GM20431 (cell line): ENCODE measurements around the gene PYGO2.
"Not testable (repeated sequence)": the region's sequence is repeated elsewhere in the genome, so short reads cannot be mapped to it uniquely, and the experiment has no call there.

Source experiments
- in situ Hi-C: fragments of 300-500 bp; cut with MseI, MboI; formaldehyde crosslinking; loops from one replicate; pipeline ENCODE4 v1.15.0; 2020; ENCODE audit warnings: low sequenced_read_pairs; ENCODE audit not compliant: unreplicated experiment

PYGO2 gene

DNA sequence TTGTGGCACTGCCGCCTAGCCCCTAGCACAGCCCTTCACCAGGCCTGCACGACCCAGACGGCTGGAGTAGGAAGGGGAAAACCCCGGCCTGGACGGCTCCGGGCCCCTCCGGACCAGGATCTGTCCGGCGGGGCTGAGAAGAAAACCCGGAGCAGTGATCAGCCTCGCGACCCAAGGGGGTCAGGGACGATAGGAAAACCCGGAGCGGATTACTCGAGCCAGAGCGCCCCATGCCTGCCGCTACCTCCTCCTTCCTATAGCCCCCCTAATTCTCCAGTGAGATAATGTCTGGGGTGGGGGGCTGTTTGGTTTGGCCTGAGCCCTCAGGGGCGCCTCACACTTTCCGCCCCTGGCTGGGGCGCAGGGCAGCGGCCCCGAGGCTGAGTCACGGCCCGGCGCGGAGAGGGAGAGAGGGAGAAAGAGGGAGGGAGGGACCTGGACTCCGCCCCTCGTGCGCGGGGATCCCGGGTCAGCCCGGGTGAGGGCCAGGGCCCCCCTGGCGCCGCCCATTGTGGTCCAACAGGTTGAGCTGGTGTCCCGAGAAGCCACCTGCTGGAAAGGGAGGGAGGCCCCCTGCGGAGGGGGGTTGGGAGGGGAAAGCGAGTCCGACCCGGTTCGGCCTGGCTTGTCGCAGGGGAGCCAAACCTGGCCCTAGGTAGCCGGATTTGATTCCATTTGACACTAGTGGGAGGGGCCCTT lies 39.3 kb upstream of the PYGO2 start:
- in situ Hi-C loops = no loop called here

DNA sequence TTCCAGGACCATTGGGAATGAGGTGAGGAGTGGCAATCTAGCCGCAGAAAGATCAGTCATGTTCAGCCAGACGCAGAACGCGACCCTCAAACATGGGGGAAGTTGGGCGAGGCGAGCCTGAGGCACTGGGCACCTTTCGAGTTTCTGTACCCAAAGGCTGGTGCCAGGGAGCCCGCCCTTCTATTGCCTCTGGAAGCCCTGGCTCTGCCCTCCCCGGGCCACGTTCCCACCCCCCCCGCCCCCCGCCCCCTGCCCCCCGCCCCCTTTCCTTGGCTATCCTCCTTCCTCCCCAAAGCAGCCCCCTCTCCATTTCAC lies 38.8 kb upstream of the PYGO2 start:
- in situ Hi-C loops = no loop called here

DNA sequence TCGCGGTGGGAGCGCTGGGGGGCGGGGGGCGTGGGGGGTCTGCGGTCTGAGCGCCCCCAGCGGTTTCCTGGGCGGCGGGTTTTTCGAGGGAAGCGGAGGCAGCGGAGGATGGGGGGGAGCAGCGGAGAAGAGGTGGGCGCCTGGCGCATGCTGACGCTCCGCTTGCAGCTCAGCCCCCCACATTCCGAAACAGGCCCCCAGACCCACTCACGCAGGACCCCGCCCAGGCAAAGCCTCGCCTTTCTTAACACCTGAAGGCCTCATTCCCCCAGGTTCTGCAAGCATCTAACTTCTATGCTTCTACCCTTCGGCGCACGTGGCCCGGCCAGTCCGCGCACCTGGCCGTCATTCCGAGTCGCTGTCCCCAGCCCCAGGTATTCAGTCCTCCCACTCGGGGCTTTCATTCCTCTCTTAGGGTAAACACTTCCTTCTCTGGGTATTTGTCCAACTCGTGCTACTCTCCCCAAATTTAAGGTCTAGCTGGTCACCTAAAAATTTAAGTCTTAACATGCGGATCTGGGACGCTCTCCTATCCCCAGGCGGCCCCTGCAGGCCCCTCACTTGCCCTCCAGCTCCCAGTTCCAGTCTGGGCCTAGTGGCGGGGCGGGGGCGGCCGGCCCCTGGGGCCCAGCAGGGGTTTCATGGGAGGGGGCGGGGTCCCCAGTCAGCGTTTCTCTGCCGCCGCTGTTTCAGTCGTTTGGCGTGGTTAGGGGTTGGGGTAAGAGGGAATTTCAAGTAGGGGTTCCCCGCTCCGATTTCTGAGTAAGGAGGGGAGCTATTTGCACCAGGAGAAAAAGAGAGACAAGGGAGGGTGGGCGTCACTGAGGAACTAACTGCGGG lies 38.2 kb upstream of the PYGO2 start:
- in situ Hi-C loops = no loop called here

DNA sequence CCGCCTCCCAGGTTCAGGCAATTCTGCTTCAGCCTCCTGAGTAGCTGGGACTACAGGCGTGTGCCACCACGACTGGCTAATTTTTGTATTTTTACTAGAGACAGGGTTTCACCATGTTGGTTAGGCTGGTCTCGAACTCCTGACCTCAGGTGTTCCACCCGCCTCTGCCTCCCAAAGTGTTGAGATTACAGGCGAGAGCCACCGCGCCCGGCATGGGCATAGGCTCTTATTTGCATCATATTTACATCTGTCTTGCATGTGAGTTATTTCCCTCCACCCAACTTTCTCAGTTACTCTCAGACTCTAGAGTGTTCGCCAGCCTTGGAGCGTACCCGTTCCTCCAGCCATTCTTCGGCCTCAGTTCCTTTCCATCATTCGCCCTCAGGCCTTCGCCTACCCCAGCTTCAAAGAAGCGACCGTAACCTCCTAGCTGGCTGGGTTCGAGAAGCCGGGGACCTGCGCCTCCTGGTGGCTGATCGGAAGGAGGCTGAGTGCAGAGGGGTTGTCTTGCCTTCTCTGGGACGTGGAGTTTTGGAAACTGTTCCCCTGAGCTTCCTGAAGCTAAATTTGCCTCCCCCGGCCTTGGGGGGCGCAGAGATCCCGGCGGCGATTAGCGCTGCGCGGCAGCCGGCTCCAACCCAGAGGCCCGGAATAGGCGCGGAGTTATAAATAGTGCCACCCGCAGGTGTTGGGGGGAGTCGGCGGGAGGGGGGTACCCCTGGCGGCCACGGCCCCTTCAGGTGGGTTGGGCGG lies 37.4 kb upstream of the PYGO2 start:
- in situ Hi-C loops = no loop called here

DNA sequence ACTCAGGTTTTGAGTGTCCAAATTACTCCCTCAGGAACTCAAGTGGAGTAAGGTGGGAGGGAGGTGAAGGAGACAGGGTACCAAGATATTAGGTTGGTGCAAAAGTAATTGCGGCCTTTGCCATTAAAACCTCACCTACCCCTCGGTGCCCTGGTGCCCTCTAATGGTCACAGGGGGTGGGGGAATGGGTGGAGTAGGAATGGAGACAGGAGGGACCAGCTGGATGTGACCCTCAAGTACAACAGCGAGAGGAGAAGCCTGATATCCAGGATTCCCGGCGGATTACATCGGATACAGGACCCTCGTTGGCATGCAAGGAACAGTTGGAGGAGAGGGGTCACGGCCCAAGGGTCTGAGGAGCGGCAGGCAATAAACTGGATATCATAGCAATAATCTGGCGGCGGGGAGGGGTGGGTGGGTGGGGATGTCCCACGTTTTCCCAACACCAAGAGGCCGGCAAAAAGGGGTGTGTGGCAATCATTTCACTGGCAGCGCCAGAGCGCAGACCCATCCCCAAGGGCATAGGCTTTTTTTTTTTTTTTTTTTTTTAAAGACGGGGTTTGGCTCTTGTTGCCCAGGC lies 36.7 kb upstream of the PYGO2 start:
- in situ Hi-C loops = no loop called here

DNA sequence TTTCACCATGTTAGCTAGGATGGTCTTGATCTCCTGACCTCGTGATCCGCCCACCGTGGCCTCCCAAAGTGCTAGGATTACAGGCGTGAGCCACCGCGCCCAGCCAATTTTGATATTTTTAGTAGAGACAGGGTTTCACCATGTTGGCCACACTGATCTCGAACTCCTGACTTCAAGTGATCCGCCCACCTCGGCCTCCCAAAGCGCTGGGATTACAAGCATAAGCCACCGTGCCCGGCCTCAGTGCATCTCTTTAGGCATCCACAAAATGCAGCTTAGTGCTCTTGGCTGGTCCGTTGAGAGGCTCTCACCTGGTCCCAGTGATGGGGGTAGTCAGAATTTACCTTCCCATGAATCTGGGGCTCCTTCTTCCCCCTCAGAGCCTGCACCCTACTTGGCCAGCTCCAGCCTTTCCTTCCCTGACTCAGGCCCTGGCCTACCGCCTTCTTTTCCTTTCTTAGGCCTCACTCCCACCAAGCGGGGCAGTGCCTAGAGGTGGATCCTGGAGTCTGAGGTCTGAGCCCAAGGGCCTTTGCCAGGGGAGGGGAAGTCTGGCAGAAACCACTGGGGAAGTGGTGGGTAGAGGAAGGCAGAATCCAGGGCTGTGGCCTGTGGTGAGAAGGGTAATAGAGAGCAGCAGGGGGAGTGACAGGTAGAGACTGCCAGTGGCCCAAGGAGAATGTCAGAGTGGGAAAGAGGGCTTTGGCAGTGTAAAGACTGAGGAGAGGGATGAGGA lies 35.6 kb upstream of the PYGO2 start:
- in situ Hi-C loops = no loop called here

DNA sequence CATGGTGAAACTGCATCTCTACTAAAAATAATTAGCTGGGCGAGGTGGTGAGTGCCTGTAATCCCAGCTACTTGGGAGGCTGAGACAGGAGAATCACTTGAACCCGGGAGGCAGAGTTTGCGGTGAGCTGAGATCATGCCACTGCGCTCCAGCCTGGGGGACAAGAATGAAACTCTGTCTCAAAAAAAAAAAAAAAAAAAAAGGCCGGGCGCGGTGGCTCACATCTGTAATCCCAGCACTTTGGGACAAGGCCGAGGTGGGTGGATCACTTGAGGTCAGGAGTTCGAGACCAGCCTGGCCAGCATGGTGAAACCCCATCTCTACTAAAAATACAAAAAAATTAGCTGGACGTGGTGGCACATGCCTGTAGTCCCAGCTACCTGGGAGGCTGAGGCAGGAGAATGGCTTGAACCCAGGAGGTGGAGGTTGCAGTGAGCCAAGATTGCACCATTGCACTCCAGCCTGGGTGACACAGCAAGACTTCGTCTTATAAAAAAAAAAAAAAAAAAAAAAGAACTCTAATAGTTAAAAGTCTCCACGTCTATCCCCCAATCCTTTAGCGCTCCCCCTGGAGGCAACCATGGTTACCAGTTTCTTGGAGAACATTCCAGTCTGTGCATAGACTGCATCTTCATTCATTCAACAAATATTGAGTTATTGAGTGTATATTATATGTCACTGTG lies 33.9 kb upstream of the PYGO2 start:
- in situ Hi-C loops = not testable (repeated sequence)

DNA sequence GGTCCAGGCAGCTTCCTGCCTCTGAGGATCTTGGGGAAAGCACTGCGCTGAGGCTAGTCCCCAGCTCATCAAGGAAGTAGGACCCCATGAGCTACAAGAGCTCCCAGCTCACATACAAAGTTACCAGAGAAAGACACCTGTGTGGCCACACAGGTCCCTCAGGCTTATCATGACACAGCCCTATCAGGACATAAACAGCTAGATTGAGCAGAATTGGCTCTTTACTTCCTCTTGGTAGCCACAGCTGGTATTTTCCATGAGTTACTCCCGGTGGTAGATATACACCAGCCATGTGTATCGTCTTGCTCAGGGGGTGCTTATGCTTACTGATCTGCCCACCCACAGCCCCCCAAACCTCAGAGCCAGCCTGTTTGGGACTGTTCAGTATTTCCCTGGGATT lies 33.0 kb upstream of the PYGO2 start:
- in situ Hi-C loops = no loop called here

DNA sequence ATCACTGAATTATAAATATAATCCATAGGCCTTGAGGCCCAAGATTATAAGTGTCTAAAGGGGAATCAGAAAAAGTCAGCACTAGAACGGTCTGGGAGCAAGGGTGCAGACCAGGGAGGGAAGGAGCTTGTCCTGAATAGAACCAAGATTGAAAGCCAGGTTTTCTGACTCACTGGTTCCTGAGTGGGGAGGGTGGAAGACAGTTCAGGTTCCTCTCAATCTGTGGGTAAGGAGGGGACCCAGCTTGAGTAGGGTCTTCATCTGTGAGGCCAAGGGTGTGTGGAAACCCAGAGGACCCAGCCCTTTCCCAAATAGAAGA lies 32.6 kb upstream of the PYGO2 start:
- in situ Hi-C loops = no loop called here

DNA sequence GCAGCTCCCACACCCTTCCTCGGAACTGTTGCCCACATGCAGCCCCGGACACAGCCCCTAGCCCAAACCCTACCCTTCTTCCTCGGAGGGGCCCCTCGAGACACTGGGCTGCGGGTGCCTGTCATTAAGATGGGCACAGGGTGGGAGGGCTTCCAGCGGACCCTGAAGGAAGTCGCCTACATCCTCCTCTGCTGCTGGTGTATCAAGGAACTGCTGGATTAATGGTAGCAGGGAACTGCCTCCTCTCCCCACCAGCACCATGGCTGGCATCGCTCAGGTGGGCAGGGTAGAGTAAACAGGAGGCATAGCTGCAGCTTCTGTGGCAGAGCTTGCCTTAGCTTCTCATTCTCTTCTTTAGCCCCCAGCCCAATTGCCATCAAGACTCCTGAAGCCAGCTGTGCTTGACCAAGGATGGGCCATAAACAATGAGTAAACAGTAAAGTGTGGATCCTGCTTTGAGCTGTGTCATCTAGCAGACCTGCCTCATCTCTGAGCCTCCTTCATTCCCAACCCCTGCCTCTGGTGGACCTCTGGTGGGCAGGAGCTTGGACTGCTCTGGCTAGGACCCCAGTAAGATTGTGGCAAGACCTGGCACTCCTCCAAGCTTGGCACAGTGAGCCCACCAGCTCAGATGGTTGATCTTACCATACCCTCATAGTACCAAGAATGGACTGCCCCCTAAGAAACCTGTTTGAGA lies 32.1 kb upstream of the PYGO2 start, which contains the start of gene LENEP:
Gene LENEP, plus strand, starts transcription at position 15 of the 697 bp plus-strand sequence. Its CDS starts 22 bp downstream, at position 37.
- in situ Hi-C loops = no loop called here

DNA sequence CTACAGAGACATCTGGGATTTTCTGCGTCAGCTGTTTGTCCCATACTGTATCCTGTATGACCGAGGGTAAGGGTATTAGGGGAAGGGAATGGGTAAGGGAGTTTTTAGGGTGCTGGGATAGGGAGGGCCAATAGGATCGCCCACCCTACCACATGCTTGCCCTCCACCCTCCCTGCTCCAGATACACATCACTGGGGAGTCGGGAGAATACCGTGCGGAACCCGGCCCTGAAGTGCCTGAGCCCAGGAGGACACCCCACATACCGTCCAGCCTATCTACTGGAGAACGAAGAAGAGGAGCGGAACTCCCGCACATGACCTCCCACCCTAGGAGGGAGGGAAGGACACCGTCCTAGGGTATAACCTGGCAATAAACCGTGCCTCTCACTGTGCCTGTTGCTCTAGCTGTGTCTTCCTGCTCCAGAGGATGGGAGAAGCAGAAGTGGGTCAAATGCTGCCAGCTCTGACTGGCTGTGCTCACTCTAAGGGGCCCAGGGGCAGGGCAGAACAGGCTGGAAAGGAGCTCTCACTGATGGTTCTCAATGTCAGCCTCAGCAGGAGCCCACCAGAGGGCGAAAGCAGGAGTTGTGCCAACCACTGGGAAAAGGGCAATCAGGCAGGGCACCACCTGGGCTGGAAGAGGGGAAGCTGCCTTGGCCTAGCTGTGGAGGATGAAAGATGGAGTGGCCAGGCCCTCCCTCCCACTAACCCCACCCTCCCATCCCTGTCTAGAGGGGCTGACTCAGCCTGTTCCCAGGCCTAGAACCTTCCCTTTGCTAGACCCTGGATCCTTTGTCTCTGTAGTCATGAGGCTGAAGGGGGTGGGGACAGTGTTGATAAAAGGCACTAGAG lies 31.4 kb upstream of the PYGO2 start:
- in situ Hi-C loops = no loop called here

DNA sequence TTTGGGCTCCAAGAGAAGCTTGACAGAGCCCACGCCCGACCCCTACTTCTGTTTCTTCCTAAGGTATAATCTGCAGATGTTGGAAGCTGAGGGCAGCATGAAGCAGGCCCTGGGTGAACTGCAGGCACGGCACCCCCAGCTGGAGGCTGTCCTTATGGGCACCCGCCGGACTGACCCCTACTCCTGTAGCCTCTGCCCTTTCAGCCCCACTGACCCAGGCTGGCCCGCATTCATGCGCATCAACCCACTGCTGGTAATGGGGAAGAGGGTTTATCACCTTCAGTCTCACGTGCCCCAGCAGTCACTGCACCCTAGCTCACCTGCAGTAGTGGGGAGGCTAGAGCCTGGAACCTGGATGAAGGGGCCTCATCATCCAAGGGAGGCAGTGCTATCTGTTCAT lies 28.7 kb upstream of the PYGO2 start:
- in situ Hi-C loops = no loop called here

DNA sequence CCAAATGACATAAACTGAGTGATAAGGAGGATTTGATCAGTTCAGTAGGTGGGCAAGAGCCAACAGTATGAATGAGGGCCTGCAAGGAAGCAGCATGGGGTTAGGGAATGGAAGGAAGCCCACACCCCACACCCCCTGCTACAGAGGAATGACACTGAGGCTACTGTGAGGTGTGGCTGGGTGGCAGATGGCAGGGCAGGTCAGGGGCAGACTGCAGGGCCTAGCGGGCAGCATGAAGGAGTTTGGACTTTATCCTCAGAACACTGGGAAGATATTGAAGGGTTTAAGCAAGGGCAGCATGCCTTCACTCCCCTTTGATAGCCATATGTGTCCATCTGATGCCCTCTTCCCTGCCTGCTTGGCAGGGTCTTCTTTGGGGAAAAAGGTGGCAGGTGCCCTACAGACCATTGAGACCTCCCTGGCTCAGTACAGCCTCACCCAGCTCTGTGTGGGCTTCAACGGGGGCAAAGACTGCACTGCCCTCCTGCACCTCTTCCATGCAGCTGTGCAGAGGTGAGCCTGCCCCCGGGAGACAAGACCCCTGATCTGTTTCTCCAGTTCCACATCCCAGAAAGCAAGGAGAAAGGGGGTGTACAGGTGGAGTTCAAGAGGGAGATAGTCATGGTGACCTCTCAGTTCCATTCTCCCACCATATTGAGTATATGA lies 27.7 kb upstream of the PYGO2 start:
- in situ Hi-C loops = no loop called here

DNA sequence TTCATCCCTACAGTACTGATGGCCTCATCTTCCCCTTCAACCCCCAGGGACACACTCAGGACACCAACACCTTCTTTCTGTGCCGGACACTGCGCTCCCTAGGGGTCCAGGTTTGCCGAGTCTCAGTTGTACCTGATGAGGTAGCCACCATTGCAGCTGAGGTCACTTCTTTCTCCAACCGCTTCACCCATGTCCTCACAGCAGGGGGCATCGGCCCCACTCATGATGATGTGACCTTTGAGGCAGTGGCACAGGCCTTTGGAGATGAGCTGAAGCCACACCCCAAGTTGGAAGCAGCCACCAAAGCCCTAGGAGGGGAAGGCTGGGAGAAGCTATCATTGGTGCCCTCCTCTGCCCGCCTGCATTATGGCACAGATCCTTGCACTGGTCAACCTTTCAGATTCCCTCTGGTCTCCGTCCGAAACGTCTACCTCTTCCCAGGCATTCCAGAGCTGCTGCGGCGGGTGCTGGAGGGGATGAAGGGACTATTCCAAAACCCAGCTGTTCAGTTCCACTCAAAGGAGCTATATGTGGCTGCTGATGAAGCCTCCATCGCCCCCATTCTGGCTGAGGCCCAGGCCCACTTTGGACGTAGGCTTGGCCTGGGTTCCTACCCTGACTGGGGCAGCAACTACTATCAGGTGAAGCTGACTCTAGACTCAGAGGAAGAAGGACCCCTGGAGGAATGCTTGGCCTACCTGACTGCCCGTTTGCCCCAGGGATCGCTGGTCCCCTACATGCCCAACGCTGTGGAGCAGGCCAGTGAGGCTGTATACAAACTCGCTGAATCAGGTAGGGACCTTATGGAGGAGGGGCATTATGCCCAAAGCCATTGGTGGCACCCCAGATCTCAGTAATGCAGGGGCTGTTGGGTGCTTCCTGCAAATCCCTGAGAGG lies 26.7 kb upstream of the PYGO2 start:
- in situ Hi-C loops = no loop called here

DNA sequence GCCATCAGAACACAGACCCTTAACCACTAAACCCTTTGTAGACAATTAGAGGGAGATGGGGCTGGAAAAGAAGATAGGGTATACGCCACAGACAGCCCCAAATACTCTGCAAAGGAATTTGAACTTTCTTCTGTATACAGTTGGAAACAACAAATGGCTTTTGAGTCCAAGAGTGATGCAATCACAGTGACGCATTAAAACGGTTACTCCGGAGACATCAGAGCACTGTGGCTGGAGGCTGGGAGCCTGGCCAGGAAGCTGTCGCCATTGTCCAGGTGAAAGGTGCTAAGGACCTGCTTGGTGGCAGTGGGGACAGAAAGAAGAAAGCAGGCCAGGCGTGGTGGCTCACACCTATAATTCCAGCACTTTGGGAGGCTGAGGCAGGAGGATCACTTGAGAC lies 25.7 kb upstream of the PYGO2 start:
- in situ Hi-C loops = no loop called here

DNA sequence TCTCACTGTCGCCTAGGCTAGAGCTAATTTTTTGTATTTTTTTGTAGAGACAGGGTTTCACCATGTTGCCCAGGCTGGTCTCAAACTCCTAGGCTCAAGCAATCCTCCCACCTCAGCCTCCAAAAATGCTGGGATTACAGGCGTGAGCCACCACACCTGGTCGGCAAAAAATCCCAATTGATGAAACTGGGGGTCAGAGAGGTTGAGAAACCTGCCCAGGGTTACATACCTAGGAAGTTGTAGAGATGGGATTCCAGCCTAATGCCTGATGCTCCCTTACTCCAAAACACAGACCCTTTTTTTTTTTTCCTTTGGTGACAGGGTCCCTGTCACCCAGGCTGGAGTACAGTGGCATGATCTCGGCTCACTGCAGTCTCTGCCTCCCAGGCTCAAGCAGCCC lies 25.2 kb upstream of the PYGO2 start:
- in situ Hi-C loops = not testable (repeated sequence)
